ENCODE results near the gene SERTAD2.

DNA sequence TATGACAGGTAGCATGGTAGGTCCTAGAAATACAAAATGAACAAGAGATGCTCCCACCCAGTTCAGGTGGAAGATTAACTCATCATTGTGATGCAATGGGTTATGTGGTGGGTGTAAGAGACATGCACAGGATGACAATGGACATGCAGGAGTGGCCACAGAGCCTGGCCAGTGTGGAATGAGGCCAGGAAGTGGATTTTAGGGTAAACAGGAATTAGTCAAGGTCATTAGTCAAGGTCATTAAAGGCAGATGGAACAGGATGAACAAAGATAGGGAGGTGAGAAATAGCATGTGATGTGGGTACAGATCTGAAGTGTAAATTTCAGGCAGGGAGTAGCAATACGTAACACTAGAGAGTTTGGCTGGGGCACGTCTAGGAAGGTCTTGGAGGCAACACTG is 15.6 kb upstream of the SERTAD2 start:
- TF ChIP-seq, protein P1, sequence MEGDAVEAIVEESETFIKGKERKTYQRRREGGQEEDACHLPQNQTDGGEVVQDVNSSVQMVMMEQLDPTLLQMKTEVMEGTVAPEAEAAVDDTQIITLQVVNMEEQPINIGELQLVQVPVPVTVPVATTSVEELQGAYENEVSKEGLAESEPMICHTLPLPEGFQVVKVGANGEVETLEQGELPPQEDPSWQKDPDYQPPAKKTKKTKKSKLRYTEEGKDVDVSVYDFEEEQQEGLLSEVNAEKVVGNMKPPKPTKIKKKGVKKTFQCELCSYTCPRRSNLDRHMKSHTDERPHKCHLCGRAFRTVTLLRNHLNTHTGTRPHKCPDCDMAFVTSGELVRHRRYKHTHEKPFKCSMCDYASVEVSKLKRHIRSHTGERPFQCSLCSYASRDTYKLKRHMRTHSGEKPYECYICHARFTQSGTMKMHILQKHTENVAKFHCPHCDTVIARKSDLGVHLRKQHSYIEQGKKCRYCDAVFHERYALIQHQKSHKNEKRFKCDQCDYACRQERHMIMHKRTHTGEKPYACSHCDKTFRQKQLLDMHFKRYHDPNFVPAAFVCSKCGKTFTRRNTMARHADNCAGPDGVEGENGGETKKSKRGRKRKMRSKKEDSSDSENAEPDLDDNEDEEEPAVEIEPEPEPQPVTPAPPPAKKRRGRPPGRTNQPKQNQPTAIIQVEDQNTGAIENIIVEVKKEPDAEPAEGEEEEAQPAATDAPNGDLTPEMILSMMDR (conservative IDR thresholded peaks at IDR 0.05; ENCODE audit: low read depth, low read length), result no peak
- no peak for TF ChIP-seq EZH2 (IDR thresholded peaks at IDR 0.05; ENCODE audit: low read length, unreplicated experiment)
- no peak for TF ChIP-seq EZH2phosphoT487 (IDR thresholded peaks at IDR 0.05; ENCODE audit: borderline replicate concordance, low read length)

Data from PC-3 (cell line).